ENCODE data around the gene DOCK11. TPM values are rescaled to one million over a fixed set of nuclear protein-coding genes. Genes with fewer than 3 reads are reported as not detected.

The DOCK11 gene
- total RNA-seq, 1 donor from 2014 or later, result 20.6 TPM

DNA sequence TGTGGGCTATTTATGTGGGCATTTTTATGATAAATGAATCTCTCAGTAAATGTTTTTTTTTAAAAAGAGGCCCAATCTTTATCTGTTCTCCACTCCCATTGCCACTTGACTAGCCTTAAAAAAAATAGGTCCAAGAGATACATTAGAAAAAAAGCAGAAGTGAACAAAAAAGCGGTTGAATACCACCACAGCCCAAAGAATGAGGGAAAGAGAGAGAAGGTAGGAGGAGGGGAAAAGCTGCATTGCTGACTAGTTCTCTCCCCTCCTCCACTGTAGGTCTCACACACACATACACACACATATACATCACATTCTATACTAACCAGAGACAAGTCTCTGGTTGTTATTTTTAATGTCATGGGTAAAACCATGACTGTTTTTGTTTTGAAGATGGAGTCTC, 136.0 kb downstream of the DOCK11 start:
- DNase-seq, result no peak

DNA sequence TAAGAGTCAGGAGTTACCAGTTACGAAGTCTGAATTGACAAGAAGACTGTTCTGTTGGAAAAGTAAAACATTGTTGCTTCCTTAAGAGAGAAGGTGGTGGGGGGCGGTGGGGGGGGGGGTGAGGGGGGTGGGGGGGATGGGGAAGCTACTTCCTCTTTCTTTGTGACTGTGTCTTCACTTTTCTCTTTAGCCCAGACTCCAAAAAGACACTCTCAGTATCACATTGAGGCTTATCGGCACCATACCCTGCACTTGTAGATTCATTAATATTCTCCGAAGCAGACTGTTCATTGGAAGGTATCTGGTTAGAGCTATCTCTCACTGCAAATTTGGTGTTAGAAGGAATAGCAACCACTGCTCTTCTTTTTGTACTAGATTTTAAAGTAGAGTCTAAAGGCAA, 137.2 kb downstream of the DOCK11 start:
- no peak for DNase-seq

DNA sequence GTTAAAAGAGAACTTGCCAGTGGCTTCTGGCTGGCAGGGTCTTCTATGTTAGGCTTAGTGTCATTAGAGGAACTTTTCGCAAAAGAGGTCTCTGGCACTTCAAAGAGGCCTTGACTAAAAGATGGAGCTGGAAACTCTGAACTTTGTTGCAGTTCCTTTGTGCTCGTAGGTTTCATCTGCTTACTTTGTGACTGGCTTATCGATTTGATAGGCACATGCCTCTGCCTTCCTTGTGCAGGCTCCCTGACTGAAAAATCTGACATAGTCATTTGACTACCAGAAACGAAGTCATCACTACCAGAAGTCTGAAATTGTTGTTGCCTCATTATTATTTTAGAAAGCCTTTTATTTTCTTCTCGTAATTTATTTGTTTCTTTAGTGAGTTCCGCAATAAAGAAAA, 137.9 kb downstream of the DOCK11 start:
- DNase-seq, result no peak

DNA sequence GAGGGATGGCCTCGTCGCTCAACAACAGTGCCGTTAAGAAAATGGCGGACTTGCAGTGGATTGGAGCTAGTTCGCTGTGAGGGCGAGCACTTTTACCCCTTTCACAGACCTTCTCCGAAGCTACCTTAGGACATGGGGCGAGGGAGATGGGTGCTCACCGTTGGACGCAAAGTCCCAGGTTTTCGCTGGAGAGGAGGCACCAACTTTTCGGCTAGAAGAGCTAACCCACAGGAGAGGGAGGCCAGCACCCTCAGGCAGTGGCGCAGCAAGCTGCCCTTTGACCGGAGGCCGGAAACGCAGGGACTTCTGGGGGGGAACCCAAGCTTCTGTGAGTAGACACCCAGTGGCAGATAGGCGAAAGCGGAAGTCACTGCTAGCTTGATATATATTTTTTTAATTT, 138.7 kb downstream of the DOCK11 start:
- no peak for DNase-seq

DNA sequence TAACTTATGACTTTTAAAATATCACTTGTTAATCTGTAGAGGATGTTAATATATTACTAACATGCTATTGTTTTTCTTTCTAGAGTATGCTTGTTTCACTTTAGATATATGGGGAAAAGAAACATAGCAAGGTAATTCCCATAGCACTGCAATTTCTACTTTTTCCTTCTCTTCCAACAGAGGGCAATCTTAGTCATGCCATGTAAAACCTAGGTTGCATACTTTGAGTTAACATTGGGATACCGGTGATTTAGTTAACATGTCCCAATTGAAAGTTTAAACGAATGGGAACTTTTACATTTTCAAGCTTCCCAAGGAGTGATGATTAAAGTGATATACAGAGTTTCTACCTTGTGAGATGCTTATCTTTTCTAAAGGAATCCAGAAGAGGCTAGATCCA, 142.4 kb downstream of the DOCK11 start:
- DNase-seq, result no peak

DNA sequence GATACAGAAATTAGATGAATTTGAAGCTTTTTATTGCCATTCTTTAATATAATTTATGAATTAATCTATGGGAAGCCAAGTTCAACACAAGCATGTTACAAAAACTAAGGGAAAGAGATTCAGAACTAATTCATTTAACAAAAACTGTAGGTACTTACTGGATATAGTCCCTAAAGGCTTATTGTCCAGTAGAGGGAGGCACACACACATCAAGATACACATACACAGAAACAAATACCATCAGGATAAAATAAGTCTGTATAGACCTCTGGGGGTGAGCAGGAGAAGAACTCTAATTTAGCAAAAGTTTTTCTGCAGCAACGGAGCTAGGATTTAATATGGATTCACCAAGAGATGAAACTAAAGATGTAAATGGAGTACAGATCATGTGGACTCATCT, 148.8 kb downstream of the DOCK11 start:
- no peak for DNase-seq

DNA sequence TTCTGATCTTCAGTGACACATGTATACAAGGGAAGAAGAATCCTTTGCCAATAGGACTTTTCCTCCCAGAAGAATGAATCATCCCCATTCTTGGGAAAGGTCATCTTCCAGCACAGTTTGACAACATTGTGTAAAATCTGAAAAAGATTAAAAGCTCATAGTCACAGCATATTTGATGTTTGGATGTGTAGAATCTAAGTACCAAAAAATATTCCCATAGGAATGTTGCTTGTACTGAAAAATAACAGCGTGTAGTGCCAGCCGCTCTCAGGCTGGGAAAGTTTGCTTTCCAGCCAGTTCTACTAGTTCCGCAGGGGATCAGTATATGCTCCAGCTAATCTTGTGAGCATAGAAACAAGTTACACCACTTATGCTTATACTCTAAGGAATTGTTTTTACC, 157.1 kb downstream of the DOCK11 start:
- no peak for DNase-seq

DNA sequence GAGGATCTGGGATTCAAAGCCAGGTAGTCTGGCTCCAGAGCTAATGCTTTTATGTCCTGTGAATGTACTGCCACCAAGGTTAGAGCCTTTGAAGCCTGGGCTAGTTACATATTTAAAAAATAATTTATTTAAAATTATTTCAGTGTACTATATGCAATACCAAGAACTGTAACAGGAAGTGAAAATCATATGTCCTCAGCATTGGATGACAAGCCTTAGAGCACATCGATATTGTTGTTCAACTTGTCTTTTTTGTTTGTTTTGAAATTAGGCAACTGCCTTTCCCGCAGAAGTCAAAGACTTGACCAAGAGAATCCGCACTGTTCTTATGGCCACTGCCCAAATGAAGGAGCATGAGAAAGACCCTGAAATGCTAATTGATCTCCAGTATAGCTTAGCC, 158.7 kb downstream of the DOCK11 start:
- DNase-seq, result no peak

DNA sequence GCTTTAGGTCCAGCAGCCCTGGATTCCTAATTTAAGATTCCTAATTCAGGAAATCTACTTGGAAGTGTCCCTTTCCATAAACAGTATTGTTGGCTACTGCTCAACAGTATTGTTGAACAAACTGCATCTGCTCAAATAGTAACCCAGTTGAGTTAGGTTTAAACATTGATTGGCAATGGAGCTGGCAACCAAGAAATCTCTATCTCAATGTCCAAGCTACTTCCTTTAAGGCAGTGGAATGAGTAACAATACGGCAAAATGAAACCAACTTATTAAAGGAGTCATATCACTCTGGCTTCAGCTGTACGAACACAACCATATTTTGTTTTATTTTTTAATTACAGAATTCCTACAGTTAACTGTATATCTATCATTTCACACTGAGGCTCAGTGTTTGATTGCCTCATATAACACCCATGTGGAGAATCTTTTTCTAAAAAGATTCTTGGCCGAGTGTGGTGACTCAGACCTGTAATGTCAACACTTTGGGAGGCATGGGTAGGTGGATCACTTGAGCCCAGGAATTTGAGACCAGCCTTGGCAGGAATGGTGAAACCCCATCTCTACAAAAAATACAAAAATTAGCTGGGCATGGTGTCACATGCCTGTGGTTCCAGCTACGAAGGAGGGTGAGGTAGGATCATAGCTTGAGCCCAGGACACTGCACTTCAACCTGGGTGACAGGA, 160.1 kb downstream of the DOCK11 start:
- no peak for DNase-seq

DNA sequence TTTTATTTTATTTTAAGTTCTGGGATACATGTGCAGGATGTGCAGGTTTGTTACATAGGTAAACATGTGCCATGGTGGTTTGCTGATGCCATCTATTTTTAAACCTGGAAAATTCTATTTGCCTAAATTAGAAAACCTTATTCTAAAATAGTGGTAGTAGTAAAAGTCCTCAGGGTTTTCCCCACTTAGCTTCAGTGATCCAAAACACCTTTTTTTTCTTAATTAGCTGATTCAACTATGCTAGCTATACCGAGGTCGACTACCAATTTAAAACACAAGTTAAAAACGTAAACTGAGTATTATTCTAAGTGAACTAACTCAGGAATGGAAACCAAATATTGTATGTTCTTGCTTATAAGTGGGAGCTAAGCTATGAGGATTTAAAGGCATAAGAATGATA, 161.8 kb downstream of the DOCK11 start:
- no peak for DNase-seq

DNA sequence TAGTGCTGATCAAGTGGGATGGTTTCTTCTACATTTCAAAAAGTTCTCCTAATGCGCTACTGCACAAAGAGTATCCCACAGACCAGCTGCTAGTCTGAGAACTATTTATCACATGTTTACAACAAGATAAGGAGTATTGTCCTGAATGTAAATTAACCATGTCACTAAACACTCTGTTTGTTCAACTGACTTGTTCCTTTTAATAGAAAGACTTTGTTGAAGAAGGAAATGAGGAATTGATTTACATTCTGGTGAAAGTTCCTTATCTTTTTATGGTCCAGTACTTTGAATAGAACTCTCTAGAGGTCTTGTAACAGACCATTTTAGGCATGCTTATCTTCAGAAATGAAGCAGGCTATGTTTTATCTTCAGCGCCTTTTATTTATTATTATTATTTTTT, 164.5 kb downstream of the DOCK11 start:
- no peak for DNase-seq

DNA sequence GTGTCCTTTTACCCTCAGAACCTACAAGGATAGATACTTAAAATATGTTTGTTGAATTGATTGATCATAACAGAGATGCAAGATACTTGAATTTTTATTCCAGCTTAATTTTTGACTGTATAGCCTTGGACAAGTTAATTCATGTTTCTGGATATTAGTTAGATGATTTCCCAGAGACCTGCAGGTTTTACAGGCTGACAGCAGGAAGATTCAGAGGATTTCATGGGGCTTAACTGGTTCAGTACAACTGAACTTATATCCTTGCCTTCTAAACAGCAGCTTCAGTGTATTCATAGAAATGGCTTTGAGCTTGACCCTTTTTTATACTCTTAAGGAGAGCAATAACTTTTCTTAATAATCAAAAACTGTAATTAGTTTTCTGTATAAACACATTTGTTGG, 169.6 kb downstream of the DOCK11 start:
- DNase-seq, result no peak

DNA sequence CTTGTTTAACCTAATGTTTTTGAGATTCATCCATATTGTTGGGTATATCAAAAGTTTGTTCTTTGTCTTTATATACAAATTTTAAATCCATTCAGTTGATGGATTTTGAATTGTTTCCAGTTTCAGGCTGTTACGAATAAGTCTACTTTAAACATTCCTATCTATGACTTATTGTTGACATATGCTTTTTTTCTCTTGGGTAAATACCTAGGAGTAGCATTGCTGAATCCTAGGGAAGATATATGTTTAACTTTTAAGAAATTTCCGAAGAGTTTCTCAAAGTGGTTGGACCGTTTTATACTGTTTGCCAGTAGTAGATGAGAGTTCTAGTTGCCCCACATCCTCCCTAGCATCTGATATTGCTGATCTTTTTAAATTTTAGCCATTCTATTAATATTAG, 170.9 kb downstream of the DOCK11 start:
- DNase-seq, result no peak

DNA sequence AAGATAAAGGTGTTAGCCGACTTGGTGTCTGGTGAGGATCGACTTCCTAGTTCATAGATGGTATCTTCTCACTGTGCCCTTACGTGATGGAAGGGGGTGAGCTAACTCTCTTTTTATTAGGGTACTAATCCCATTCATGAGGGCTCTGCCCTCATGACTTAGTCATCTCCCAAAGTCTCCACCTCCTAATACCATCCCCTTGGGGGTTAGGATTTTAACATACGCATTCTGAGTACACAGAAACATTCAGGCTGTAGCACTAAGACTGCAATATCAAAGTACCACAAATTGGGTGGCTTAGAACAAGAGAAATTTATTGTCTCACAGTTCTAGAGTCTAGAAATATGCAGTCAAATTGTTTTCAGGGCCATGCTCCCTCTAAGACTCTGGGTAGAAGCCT, 173.8 kb downstream of the DOCK11 start:
- DNase-seq, result no peak

DNA sequence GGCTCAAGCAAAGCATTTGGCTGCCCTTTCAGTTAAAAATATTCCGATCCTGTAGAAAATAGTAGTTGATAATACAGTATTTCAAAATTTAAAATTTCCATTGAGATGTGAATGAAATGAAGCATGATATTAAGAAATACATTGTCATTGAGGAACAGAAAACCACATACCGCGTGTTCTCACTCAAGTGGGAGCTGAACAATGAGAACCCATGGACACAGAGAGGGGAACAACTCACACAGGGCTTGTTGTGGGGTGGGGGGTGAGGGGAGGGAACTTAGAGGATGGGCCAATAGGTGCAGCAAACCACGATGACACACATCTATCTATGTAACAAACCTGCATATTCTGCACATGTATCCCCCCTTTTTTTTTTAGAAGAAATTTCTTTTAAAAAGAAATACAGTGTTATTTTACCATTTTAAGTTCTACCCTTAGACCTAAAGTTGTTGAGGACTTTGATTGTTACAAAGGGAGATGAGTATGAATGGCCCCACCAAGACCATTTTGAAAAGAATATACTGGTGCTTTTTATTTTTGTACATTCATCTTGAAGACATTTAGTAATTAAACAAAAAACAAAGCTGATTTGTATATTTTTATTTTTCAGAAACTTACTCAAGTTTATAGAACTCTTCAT, 179.8 kb downstream of the DOCK11 start:
- DNase-seq, result no peak

DNA sequence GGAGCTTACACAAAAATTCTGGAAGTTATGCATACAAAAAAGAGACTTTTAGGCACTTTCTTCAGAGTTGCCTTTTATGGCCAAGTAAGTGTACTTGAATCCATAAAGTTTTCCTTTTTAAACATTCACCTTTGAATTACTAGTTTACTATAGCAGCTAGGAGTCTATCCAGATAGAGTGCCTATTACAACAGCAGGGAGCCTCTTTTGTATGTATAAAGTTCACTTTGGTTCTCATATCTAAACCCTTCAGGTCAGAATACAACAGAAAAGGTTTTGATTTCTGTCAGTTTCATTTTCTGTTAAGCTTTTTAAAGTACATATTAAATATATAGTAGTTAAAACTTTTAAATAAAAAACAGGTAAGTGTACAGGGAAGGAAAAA, 180.3 kb downstream of the DOCK11 start:
- DNase-seq, result no peak

DNA sequence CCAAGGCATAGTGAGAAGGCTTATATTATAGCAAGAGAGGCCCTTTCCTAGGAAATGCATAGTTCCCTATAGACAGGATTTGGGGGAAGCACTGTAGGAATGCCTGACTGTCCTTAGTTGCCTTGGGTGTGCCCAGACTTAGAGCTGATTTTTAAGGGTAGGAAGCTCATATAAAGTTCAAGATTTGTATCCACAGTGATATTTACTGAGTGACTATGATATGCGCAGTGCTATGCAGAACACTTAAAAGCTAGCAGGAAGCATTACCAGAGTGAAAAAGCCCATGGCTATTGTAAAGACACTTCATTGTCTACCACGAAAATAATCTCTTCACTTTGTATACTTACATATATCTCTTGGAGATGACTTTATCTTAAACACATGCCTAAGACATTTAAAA, 181.7 kb downstream of the DOCK11 start:
- no peak for DNase-seq

DNA sequence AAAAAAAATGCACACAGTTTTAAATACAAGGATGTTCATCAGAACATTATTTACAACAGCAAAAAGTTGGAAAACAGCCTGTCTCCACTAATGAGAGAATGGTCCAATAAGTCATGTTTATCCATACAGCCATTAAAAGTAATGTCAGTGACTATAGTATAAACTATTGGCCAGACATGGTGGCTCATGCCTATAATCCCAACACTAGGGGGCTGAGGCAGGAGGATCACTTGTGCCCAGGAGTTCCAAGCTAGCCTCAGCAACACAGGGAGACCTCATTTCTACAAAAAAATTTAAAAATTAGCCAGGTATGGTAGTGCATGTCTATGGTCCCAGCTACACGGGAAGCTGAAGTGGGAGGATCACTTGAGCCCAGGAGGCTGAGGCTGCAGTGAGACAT, 183.7 kb downstream of the DOCK11 start:
- no peak for DNase-seq

DNA sequence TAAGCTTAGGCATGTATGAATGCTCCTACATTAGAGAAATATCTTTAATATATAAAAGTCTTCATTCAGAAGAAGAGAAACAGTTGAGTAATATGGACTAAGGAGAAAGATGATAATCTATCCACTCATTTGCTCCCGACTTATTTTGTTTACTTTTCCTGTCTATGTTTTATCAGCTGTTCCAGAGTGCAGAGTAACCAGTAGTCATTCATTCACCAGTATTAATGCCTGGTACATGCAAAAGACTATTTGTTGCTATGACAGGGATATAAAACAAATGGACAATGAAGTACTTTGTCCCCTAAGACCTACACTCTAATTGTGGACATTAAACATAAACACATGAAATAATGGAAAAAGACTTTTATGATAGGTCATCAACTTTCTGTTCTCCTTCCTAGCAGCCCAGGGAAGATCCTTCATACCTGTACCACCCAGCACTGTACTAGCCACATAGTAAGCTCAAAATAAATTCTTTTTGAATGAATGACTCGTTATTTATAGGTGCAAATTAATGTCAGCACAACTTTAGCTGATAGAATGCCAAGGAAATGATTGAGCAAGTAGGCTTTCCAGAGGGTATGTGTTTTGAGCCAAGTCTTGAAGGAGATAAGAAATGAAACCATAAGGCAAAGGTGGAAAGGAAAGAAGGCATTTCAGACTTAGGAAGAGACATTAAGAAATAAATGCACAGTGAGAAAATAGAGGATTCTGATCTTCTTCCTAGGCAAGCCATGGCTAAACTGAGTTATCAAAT, 186.8 kb downstream of the DOCK11 start:
- DNase-seq, result no peak

DNA sequence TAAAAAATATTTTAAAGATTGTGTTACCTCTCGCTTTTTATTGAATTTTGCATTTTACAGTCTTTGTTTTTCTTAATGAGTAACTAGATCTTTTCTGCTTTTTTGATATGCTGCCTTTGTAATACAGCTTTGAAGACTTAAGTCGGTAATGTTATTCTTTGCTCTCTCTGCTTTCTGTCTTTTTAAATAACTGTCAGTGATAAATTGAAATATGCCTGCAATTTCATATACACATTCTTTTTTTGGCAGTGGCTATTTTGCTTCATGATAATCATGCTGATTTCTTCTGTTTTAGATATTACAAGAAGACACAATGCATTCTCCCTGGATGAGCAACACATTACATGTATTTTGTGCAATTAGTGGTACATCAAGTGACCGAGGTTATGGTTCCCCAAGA, 189.8 kb downstream of the DOCK11 start:
- DNase-seq, result no peak

DNA sequence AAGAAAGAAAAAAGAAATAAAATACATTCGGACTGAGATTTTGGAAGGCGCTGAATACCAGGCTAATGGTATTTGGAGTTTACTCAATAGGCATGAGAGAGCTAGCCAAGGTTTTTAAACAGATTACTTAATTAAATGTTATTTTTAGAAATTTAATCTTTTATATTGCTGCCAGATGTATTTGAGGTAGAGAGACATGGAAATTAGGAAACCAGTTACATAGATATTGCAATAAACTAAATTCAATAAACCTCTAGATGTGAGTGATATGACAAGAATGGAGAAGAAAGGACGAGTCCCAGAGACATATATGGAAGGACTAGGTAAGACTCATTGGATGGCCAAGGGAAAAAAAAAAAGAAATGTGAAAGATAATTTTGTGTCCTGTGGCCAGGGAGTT, 193.3 kb downstream of the DOCK11 start:
- no peak for DNase-seq

DNA sequence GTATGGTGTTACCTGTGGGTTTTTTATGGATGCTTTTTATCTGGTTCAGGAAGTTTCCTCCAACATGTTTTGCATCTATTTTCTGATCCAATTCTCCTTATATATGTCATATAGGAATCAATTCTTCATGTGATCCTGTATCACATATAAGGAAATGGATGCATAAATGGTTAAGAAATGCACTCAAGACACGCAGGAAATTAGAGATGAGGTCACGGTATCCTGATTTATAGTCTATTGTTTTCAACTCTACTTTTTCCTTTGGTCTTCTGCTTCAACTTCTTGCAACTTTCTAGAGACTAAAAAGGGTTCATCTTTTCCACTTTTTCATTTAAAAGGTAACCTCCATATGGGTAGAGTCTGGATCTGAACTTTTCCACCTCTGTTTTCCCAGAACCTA, 198.2 kb downstream of the DOCK11 start:
- no peak for DNase-seq

DNA sequence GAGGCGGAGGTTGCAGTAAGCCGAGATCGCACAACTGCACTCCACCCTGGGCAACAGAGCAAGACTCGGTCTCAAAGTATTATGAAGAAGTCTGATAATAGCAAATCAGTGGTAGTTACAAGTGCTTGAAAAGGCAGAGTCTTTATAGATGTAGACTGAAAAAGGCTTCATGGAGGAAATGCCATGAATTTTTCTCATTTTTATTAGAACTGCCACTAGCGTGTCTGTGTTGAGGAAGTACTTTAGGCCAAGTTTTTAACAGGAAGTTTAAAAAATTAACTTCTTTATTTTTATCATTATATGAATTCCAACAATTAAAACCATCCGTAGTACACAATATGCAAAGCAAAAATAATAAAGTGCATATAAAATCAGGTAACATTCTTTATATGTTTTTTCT, 199.0 kb downstream of the DOCK11 start:
- DNase-seq, result no peak
